Panc1 (cell line): ENCODE data around the gene CRIP1. TPM values are rescaled to one million over a fixed set of nuclear protein-coding genes. Genes with fewer than 3 reads are reported as not detected.

Experiments
- ATAC-seq: fragments of 200-7000 bp; cut with Tn5 transposase; 2 replicates; pipeline ENCODE4 v1.9.1; 2020; ENCODE audit warnings: mild to moderate bottlenecking, moderate library complexity
- BruUV-seq: library from RNA; stranded (reverse); fragments of 400-500 nt; replicated peaks from 2 replicates; lab custom pipeline; 2021; lab: Mats Ljungman, UMichigan
- CTCF ChIA-PET: fragments of 300-600 bp; sonication (Branson Sonifier 250); formaldehyde crosslinking; loops from one replicate; lab custom pipeline; 2022; ENCODE audit warnings: antibody characterized with exemption; lab: Charles Lee
- POLR2A ChIA-PET: fragments of 300-600 bp; sonication (Branson Sonifier 250); formaldehyde crosslinking; loops from one replicate; lab custom pipeline; 2022; ENCODE audit warnings: antibody characterized with exemption; lab: Charles Lee
- DNase-seq: peaks from one replicate; pipeline ENCODE4 v3.0.0-alpha.2; 2010; ENCODE audit warnings: low read depth, low spot score
- H3K27ac ChIP-seq: 2 replicates; pipeline ENCODE4 v1.5.1; 2011; ENCODE audit warnings: mild to moderate bottlenecking, low read length, inconsistent platforms
- H3K27me3 ChIP-seq: fragments of 200-500 bp; sonication (Bioruptor generic); 2 replicates; pipeline ENCODE4 v1.6.0; 2014; ENCODE audit warnings: low read length, inconsistent platforms; ENCODE audit not compliant: control insufficient read depth, insufficient read depth
- H3K36me3 ChIP-seq: fragments of 200-500 bp; sonication (Bioruptor generic); 2 replicates; pipeline ENCODE4 v1.5.1; 2014; ENCODE audit warnings: inconsistent platforms, mild to moderate bottlenecking, low read length, moderate library complexity; ENCODE audit not compliant: control insufficient read depth, insufficient read depth
- H3K4me1 ChIP-seq: 2 replicates; pipeline ENCODE4 v1.5.1; 2011; ENCODE audit warnings: inconsistent platforms, mild to moderate bottlenecking, low read length, moderate library complexity; ENCODE audit not compliant: control insufficient read depth, insufficient read depth
- H3K4me3 ChIP-seq, 2 experiments: 2 replicates each; pipeline ENCODE4 v1.5.1; 2011 to 2012; ENCODE audit warnings: low read depth in 2 of 2, low read length in 2 of 2, mild to moderate bottlenecking in 2 of 2, inconsistent platforms in 1 of 2, moderate library complexity in 1 of 2
- H3K9me3 ChIP-seq: fragments of 200-500 bp; sonication (Bioruptor generic); 2 replicates; pipeline ENCODE4 v1.5.1; 2014; ENCODE audit warnings: low read depth, mild to moderate bottlenecking, inconsistent platforms, low read length, moderate library complexity; ENCODE audit not compliant: control insufficient read depth, insufficient read depth
- CTCF ChIP-seq: fragments of 450-650 bp; IDR thresholded peaks from 2 replicates; pipeline ENCODE4 v1.5.1; 2017; ENCODE audit warnings: mild to moderate bottlenecking
- POLR2AphosphoS5 ChIP-seq: IDR thresholded peaks from 2 replicates; pipeline ENCODE4 v1.6.1; 2012; ENCODE audit warnings: mild to moderate bottlenecking, low read depth, low read length, moderate library complexity
- REST ChIP-seq, 2 experiments: IDR thresholded peaks; 2 replicates each; pipeline ENCODE4 v1.6.1; 2011 to 2012; ENCODE audit warnings: low read depth in 2 of 2, control low read depth in 1 of 2, low read length in 1 of 2, mild to moderate bottlenecking in 1 of 2, moderate library complexity in 1 of 2; ENCODE audit not compliant: insufficient read depth in 1 of 2
- SIN3A ChIP-seq: IDR thresholded peaks from 2 replicates; pipeline ENCODE4 v1.6.1; 2012; ENCODE audit warnings: low read depth, mild to moderate bottlenecking, low read length, moderate library complexity, borderline replicate concordance; ENCODE audit not compliant: insufficient read depth
- TCF7L2 ChIP-seq: IDR thresholded peaks from 2 replicates; pipeline ENCODE4 v1.6.1; 2011; ENCODE audit warnings: mild to moderate bottlenecking, low read depth, low read length, inconsistent platforms
- in situ Hi-C: cut with HindIII; loops from 2 replicates; pipeline ENCODE4 v1.10.0; 2016; ENCODE audit warnings: low sequenced_read_pairs, low pct_unique_long_range_greater_than_20kb
- intact Hi-C: fragments of 100-400 bp; cut with micrococcal nuclease; formaldehyde crosslinking; loops from one replicate; pipeline ENCODE4 v1.10.0; 2022; ENCODE audit not compliant: unreplicated experiment
- total RNA-seq: library from RNA; stranded (reverse); gene quantifications from one replicate; pipeline ENCODE4 v1.2.1, GENCODE V29; 2021; ENCODE audit not compliant: unreplicated experiment

The CRIP1 gene
- total RNA-seq, 1 experiment from 2014 or later = 1,056 TPM

- Histone ChIP-seq H3K4me1 (no peaks in the 10 kb centered on the region), H3K27me3 (no peaks in the 10 kb centered on the region), H3K27ac (no peak overlapping the region), H3K4me3 (no peak overlapping the region), H3K36me3 (no peaks in the 10 kb centered on the region), H3K9me3 (no peaks in the 10 kb centered on the region)
- intact Hi-C loops = no loop called here
- no TSS peak for BruUV-seq
- TF ChIP-seq POLR2AphosphoS5 (no peak), REST (IDR thresholded peaks at IDR 0.05; ENCODE audit: insufficient read depth in 1 of 2, low read depth in 2 of 2, low read length in 1 of 2) (no peak), CTCF (no peak), SIN3A (no peak), TCF7L2 (no peak)
- ChIA-PET CTCF (no interaction called here), POLR2A (no interaction called here)
- in situ Hi-C loops = no loop called here
- DNase-seq (no peak), ATAC-seq (0 out of 2 replicates have a peak, but pooled peaks have one; percentile 7)
These were observed 17.4 kb downstream of the CRIP1 start for GRCh38 chr14:105503935-105504692.

- intact Hi-C loops (no loop called here), in situ Hi-C loops (no loop called here)
- ATAC-seq (no peak), DNase-seq (no peak)
- no peaks in the 10 kb centered on the region for H3K9me3 ChIP-seq
- H3K27ac ChIP-seq = no peak overlapping the region
- ChIA-PET POLR2A (no interaction called here), CTCF (no interaction called here)
- no peaks in the 10 kb centered on the region for H3K27me3 ChIP-seq
- TF ChIP-seq SIN3A = no peak
- no peak for TF ChIP-seq POLR2AphosphoS5
- H3K36me3 ChIP-seq = no peaks in the 10 kb centered on the region
- no TSS peak for BruUV-seq
- H3K4me3 ChIP-seq = no peak overlapping the region
- no peaks in the 10 kb centered on the region for H3K4me1 ChIP-seq
These were observed 18.4 kb downstream of the CRIP1 start for GRCh38 chr14:105505101-105505500.

- no peak for TF ChIP-seq SIN3A
- no peak for TF ChIP-seq CTCF
- no peak for TF ChIP-seq REST (IDR thresholded peaks at IDR 0.05; ENCODE audit: insufficient read depth in 1 of 2, low read depth in 2 of 2, low read length in 1 of 2)
- TF ChIP-seq TCF7L2 = no peak
- TF ChIP-seq POLR2AphosphoS5 = no peak
- intact Hi-C loops = no loop called here
These were observed 20.6 kb downstream of the CRIP1 start for GRCh38 chr14:105507247-105507646.

More at GRCh38 chr14:105507247-105507646, 20.6 kb downstream of the CRIP1 start:
- Histone ChIP-seq H3K27me3 (no peaks in the 10 kb centered on the region), H3K4me3 (no peak overlapping the region), H3K4me1 (no peaks in the 10 kb centered on the region), H3K9me3 (no peaks in the 10 kb centered on the region), H3K27ac (no peak overlapping the region), H3K36me3 (no peaks in the 10 kb centered on the region)
- DNase-seq = no peak
- CTCF ChIA-PET = no interaction called here
- in situ Hi-C loops = no loop called here
- POLR2A ChIA-PET = no interaction called here
- BruUV-seq = no TSS peak
- ATAC-seq = no peak
